Cardiac fibroblast (primary cell): ENCODE results near the gene CCDC73.

Experiments used
- DNase-seq, 2 donors: peaks; one replicate each; pipeline versions ENCODE4 v3.0.0 to v3.0.0-alpha.2; 2010; ENCODE audit warnings: low read depth in 2 of 2
- H3K4me3 ChIP-seq, 2 donors: replicated peaks in 1 of 2; 1 replicate in 1 of 2; 2 replicates in 1 of 2; pipeline ENCODE4 v1.5.1; 2011; ENCODE audit warnings: low read depth in 2 of 2, low read length in 2 of 2, mild to moderate bottlenecking in 2 of 2, moderate library complexity in 1 of 2
- CTCF ChIP-seq: IDR thresholded peaks from one replicate; pipeline ENCODE4 v1.5.1; 2011; ENCODE audit warnings: low read depth, mild to moderate bottlenecking, low read length, inconsistent platforms

The CCDC73 gene

DNA sequence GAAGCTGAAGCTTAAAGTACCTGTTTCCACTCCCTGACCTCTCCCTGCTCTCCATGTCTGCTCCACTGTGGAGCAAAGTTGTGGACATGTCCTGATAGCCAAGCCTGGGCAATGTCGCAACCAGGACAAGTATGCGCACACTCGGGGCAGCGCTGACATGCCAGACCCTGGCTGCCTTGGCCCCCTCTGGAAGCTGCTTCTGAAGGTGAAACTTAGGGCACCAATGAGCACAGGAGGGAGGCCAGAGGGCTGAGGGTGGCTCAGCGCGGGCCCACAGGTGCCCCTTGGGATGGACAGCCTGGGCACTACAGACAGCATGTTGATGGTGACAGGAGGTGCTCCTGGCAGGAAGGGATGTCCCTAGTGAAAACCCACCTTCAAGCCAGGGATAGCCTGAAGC, 90.2 kb downstream of the CCDC73 start:
- no peak for TF ChIP-seq CTCF
- no peak overlapping the region for H3K4me3 ChIP-seq
- no peak for DNase-seq

DNA sequence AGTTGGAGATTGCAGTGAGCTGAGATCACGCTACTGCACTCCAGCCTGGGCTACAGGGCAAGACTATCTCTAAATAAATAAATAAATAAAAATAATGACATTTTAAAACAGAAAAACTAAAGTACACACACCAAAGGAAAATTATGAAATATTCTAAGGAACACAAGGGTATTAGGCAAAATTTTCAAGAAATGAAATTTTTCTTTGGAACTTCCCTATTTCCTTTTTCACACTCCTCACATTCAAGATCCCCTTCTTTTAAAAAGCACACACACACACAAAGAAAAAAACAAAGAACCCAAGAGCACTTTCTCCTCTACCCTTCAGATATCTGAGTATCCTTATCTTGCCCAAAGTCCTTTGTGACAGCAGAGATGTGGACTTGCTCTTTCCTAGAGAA, 92.8 kb downstream of the CCDC73 start:
- no peak overlapping the region for H3K4me3 ChIP-seq

DNA sequence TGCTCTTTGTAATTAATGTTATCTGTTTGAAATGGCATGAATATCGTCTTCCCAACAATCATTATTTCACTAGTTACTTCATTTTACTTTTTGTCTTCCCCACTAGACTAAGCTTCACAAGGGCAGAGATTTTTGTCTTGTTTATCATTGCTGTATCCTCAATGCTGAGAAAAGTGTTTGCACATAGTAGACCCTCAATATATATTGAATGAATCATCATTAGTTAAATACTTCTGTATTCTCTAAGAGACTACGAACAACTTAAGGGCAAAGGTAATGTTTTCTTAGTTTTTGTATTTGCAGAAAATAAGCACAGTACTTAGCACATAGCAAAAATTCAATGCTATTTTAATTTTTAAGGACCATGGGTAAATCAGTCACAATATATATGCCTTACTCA, 95.9 kb downstream of the CCDC73 start:
- no peak overlapping the region for H3K4me3 ChIP-seq
- DNase-seq: no peak
- no peak for TF ChIP-seq CTCF

More for the DNA sequence above, 92.8 kb downstream of the CCDC73 start:
- TF ChIP-seq CTCF: no peak
- DNase-seq: no peak

DNA sequence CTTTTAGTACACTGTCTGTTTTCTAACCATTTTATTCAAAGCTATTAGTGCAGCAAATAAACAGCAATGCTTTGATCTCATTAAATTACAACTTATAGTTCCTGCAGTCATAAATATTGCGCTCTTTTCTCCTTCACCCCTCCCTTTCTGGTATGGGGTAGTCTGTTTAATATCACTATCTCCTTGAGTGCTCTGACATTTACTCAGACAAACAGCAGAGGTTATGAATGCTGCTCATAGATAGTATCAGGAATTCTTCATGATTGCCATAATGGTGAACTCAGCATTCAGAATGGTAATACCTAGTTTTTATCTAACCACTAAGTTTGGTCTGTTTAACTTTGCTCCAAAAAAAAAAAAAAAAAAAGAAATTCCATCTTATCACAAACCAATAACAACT, 123.4 kb downstream of the CCDC73 start:
- no peak overlapping the region for H3K4me3 ChIP-seq
- peak in 1 of 2 donors; percentile 63 for DNase-seq
- no peak for TF ChIP-seq CTCF

GRCh38 chr11:32659672-32660071, 134.8 kb downstream of the CCDC73 start:
- DNase-seq: peak in 1 of 2 donors; percentile 4
- H3K4me3 ChIP-seq: no peak overlapping the region
- no peak for TF ChIP-seq CTCF

DNA sequence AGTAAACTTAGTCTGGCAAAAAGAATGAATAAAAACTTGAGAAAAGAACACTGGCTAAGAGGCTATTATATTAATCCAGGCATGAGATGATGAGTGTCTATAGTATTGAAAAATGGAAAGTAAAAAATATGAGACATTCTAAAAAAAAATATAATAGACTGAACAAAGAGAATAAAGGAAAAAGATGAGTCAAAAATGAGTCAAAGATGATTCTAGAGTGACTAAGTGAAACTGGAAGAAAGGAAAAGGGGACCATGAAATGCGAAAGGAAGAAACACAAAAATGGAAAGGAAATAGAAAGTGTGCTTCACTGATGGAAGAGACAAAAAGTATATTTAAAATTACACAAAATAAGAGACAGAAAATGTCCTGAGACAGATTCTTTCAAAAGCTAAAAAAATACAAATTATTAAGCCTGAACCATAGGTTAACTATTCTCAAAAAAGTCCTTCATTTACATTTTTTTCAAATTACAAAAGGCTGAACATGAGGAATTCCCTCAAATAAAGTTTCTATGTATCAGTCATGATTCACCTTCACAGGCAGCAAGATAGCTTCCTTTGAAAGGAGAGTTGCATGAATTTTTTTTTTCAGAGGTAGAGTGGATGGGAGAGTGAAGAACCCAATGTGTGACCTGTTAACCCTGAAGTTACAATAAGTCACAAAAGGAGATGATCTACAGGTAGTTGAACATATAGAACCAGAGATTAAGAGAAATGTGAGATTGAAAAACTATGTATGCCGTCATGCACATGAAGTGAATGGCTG, 135.6 kb downstream of the CCDC73 start:
- no peak overlapping the region for H3K4me3 ChIP-seq
- no peak for TF ChIP-seq CTCF
- peak in 1 of 2 donors; percentile 79 for DNase-seq

DNA sequence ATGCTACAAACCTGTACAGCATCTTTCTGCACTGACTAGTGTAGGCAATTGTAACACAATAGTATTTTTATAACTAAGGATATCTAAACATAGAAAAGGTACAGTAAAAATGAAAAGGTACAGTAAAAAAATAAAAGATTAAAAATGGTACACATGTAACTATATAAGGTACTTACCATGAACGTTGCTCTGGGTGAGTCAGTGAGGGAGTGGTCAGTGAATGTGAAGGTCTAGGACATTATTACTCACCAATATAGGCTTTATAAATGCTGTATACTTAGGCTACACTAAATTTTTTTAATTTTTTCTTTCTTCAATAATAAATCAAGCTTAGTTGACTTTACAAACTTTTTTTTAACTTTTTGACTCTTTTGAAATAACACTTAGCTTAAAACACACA, 150.9 kb downstream of the CCDC73 start:
- DNase-seq: peak in 1 of 2 donors; percentile 76
- no peak overlapping the region for H3K4me3 ChIP-seq
- TF ChIP-seq CTCF: no peak
